Kidney capillary endothelial cell (primary cell): Measurements from ENCODE around the gene DCDC2.
"Not testable (repeated sequence)": the region's sequence is repeated elsewhere in the genome, so short reads cannot be mapped to it uniquely, and the experiment has no call there.

Experiments used
- DNase-seq: peaks from one replicate; pipeline ENCODE4 v3.0.0-alpha.2; 2018; ENCODE audit warnings: low spot score

Gene DCDC2

GRCh38 chr6:24147511-24148153 lies 210.2 kb downstream of the DCDC2 start:
- no peak for DNase-seq

GRCh38 chr6:24146871-24147270 lies 211.0 kb downstream of the DCDC2 start:
- no peak for DNase-seq

GRCh38 chr6:24145690-24146131 lies 212.1 kb downstream of the DCDC2 start:
- DNase-seq = no peak

- not testable (repeated sequence) for DNase-seq
These were observed 215.1 kb downstream of the DCDC2 start for GRCh38 chr6:24142733-24143132.

- no peak for DNase-seq
These were observed 217.3 kb downstream of the DCDC2 start for GRCh38 chr6:24140591-24140990.

DNA sequence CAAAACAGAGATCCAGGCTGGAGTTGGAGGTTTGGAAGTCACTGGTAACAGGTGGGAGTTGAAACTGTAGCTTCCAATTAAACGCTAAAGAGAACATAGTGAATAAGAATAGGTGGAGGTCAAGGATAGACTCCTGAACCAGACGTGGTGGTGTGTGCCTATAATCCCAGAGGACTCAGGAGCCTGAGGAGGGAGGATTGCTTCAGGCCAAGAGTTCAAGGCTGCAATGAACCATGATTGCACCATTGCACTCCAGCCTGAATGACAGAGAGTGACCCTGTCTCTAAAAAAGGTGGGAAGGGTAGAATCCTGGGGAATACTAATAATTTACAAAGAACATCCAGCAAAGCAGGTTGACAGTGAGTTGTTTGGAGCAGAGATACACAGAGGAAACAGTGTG lies 218.2 kb downstream of the DCDC2 start:
- no peak for DNase-seq

- no peak for DNase-seq
These were observed 218.8 kb downstream of the DCDC2 start for GRCh38 chr6:24139080-24139479.

GRCh38 chr6:24131751-24132150 lies 226.1 kb downstream of the DCDC2 start:
- DNase-seq = no peak

GRCh38 chr6:24127316-24127715 lies 230.5 kb downstream of the DCDC2 start:
- no peak for DNase-seq

- DNase-seq = peak; percentile 42
These were observed 231.2 kb downstream of the DCDC2 start for GRCh38 chr6:24126586-24127192.

- no peak for DNase-seq
These were observed 231.9 kb downstream of the DCDC2 start, which contains the start of gene NRSN1 for GRCh38 chr6:24125980-24126379. TSS of gene NRSN1 (plus strand) at chr6:24126215. CDS start at chr6:24134328, 8,113 bp downstream.

- DNase-seq = no peak
These were observed 235.7 kb downstream of the DCDC2 start for GRCh38 chr6:24122139-24122538.
